ENCODE data around the gene GRHL1. TPM values are rescaled to one million over a fixed set of nuclear protein-coding genes. Genes with fewer than 3 reads are reported as not detected.

The GRHL1 gene
- total and polyA plus RNA-seq, 2 of the 4 experiments (the other 2 are of a cell fraction), result 0.18 to 0.21 TPM

GRCh38 chr2:9985531-9986328 is 34.2 kb downstream of the GRHL1 start:
- Histone ChIP-seq H3K27ac (ENCODE audit: insufficient read depth, low read length) (no peak overlapping the region), H2BK5ac (ENCODE audit: low read depth, low read length, poor library complexity, severe bottlenecking) (peak overlapping the region; percentile 73), H3K56ac (ENCODE audit: extremely low read depth, insufficient read depth, low read length) (no peak overlapping the region), H3K79me1 (ENCODE audit: low read depth in 1 of 2, low read length in 2 of 2) (no peaks in the 10 kb centered on the region), H4K5ac (ENCODE audit: low read depth, low read length) (peak overlapping the region; percentile 24; the same call in 1 of the 2 replicates), H3K9me1 (ENCODE audit: insufficient read depth, low read length) (peaks cover 7% of the 10 kb centered on the region), H2BK15ac (ENCODE audit: low read depth, low read length) (no peak overlapping the region), H3K36me3 (ENCODE audit: control insufficient read depth, insufficient read depth, low read length) (no peaks in the 10 kb centered on the region), H3K4me1 (ENCODE audit: control insufficient read depth, insufficient read depth, low read length) (peaks cover 12% of the 10 kb centered on the region), H2BK120ac (ENCODE audit: low read depth, low read length) (peak overlapping the region; percentile 37), H3K9ac (ENCODE audit: low read depth, low read length) (no peak overlapping the region), H3K23ac (ENCODE audit: low read depth, low read length) (0 out of 2 replicates have a peak overlapping the region, but pooled peaks have one; percentile 15), H3K9me3 (ENCODE audit: control insufficient read depth, insufficient read depth, low read length) (no peaks in the 10 kb centered on the region), H4K20me1 (ENCODE audit: insufficient read depth, low read length) (no peaks in the 10 kb centered on the region), H2AK9ac (replicated peaks; ENCODE audit: low read depth, low read length, poor library complexity) (no peak overlapping the region), H4K91ac (ENCODE audit: insufficient read depth, low read depth, low read length) (no peak overlapping the region), H3K14ac (replicated peaks; ENCODE audit: low read depth, low read length) (no peak overlapping the region), H3K18ac (ENCODE audit: low read depth, low read length) (peak overlapping the region; percentile 33; the same call in 1 of the 2 replicates), H3K4ac (ENCODE audit: low read depth, low read length) (peak overlapping the region; percentile 22; the same call in 1 of the 2 replicates), H3K27me3 (ENCODE audit: control insufficient read depth, insufficient read depth, low read length) (no peaks in the 10 kb centered on the region), H4K8ac (ENCODE audit: low read depth in 2 of 2, low read length in 2 of 2) (no peak overlapping the region), H2AFZ (replicated peaks; ENCODE audit: low read length, poor library complexity) (no peak overlapping the region), H2AK5ac (ENCODE audit: low read depth, low read length) (no peak overlapping the region), H2BK20ac (ENCODE audit: low read depth, low read length) (peak overlapping the region; percentile 14; the same call in 1 of the 2 replicates), H3K4me3 (ENCODE audit: insufficient read depth, low read depth, low read length) (no peak overlapping the region), H3K4me2 (ENCODE audit: low read depth, low read length) (no peak overlapping the region; the same call in 1 of the 2 replicates)
- BruUV-seq (replicated peaks), result no TSS peak
- ChIA-PET POLR2A (ENCODE audit: unreplicated experiment) (no interaction called here), CTCF (interaction anchor here (1.4 kb wide), 1 partner anchor 39 kb away, joined by 3 read pairs; no protein-coding TSS in a partner anchor)
- dilution Hi-C loops (cut with HindIII; ENCODE audit: low sequenced_read_pairs, unreplicated experiment) (no loop called here), intact Hi-C loops (cut with micrococcal nuclease) (loop anchor here (2.0 kb wide), 1 partner anchor 57 kb away; the partner anchor contains the start of gene KLF11), in situ Hi-C loops (cut with MboI; ENCODE audit: low sequenced_read_pairs) (no loop called here)
- TF ChIP-seq POLR2A (IDR thresholded peaks at IDR 0.05; ENCODE audit: low read depth, low read length) (no peak), USF2 (IDR thresholded peaks at IDR 0.05; ENCODE audit: low read depth, low read length) (no peak), BHLHE40 (IDR thresholded peaks at IDR 0.05; ENCODE audit: low read depth, low read length) (no peak), NFE2L2 (IDR thresholded peaks at IDR 0.05; ENCODE audit: low read depth, low read length) (no peak), ELK1 (IDR thresholded peaks at IDR 0.05; ENCODE audit: borderline replicate concordance, low read depth, low read length) (no peak), CTCF (conservative IDR thresholded peaks at IDR 0.05; ENCODE audit: low read depth, low read length) (no peak), MXI1 (IDR thresholded peaks at IDR 0.05; ENCODE audit: borderline replicate concordance, low read depth, low read length) (no peak), MAZ (IDR thresholded peaks at IDR 0.05; ENCODE audit: borderline replicate concordance, low read depth, low read length) (no peak), FOS (IDR thresholded peaks at IDR 0.05; ENCODE audit: low read depth, low read length) (no peak), MAFK (IDR thresholded peaks at IDR 0.05; ENCODE audit: low read depth, low read length) (no peak), RFX5 (IDR thresholded peaks at IDR 0.05; ENCODE audit: low read depth, low read length) (no peak), RCOR1 (IDR thresholded peaks at IDR 0.05; ENCODE audit: insufficient replicate concordance, low read length) (no peak), CHD1 (IDR thresholded peaks at IDR 0.05; ENCODE audit: low read depth, low read length) (no peak)
- no peak for DNase-seq
- no CpG with 5 or more reads among the region's 5 CpGs for WGBS, 2 experiments (ENCODE audit: extremely low coverage in 2 of 2, insufficient read length in 1 of 2)
- no peak for ATAC-seq (ENCODE audit: low read depth)

All from IMR-90 (cell line).